Kidney epithelial cell (primary cell): ENCODE measurements around the gene PTPRA. TPM values are rescaled to one million over a fixed set of nuclear protein-coding genes. Genes with fewer than 3 reads are reported as not detected.

ENCODE experiments used
- DNase-seq: peaks from one replicate; pipeline ENCODE4 v3.0.0-alpha.2; 2010; ENCODE audit warnings: low read depth
- H3K27me3 ChIP-seq: 2 replicates; pipeline ENCODE4 v1.6.0; 2011; ENCODE audit warnings: low read length; ENCODE audit not compliant: control insufficient read depth, insufficient read depth
- H3K36me3 ChIP-seq: 2 replicates; pipeline ENCODE4 v1.5.1; 2011; ENCODE audit warnings: low read length; ENCODE audit not compliant: control insufficient read depth, insufficient read depth
- H3K4me3 ChIP-seq: 2 replicates; pipeline ENCODE4 v1.5.1; 2011; ENCODE audit warnings: low read depth, mild to moderate bottlenecking, control low read depth, low read length
- CTCF ChIP-seq: IDR thresholded peaks from 2 replicates; pipeline ENCODE4 v1.5.1; 2011; ENCODE audit warnings: mild to moderate bottlenecking, moderate library complexity, low read length, control low read depth, inconsistent platforms; ENCODE audit not compliant: insufficient read depth, poor library complexity, severe bottlenecking
- total RNA-seq: library from RNA; depleted of rRNA; stranded (reverse); fragments of >200 nt; gene quantifications from 2 replicates; pipeline ENCODE4 v1.2.3, GENCODE V29; 2015

PTPRA gene
- total RNA-seq, 1 donor from 2014 or later: 48.6 TPM

- no peak for TF ChIP-seq CTCF
- no peak for DNase-seq
- Histone ChIP-seq H3K36me3 (no peaks in the 10 kb centered on the region), H3K4me3 (no peak overlapping the region), H3K27me3 (no peaks in the 10 kb centered on the region)
These were observed 26.6 kb upstream of the PTPRA start for GRCh38 chr20:2846698-2847097.

- Histone ChIP-seq H3K27me3 (no peaks in the 10 kb centered on the region), H3K36me3 (no peaks in the 10 kb centered on the region), H3K4me3 (no peak overlapping the region)
- no peak for DNase-seq
- TF ChIP-seq CTCF: no peak
These were observed 25.5 kb upstream of the PTPRA start for GRCh38 chr20:2847802-2848201.

GRCh38 chr20:2849529-2849928, 23.8 kb upstream of the PTPRA start:
- H3K4me3 ChIP-seq: no peak overlapping the region
- TF ChIP-seq CTCF: no peak
- no peaks in the 10 kb centered on the region for H3K36me3 ChIP-seq
- DNase-seq: no peak
- H3K27me3 ChIP-seq: no peaks in the 10 kb centered on the region

- Histone ChIP-seq H3K4me3 (no peak overlapping the region), H3K27me3 (no peaks in the 10 kb centered on the region), H3K36me3 (no peaks in the 10 kb centered on the region)
- no peak for DNase-seq
- TF ChIP-seq CTCF: no peak
These were observed 22.2 kb upstream of the PTPRA start for GRCh38 chr20:2851086-2851485.

GRCh38 chr20:2858591-2858990, 14.7 kb upstream of the PTPRA start:
- TF ChIP-seq CTCF: no peak
- DNase-seq: no peak
- Histone ChIP-seq H3K4me3 (no peak overlapping the region), H3K36me3 (no peaks in the 10 kb centered on the region), H3K27me3 (no peaks in the 10 kb centered on the region)

- no peaks in the 10 kb centered on the region for H3K27me3 ChIP-seq
- no peak for DNase-seq
- TF ChIP-seq CTCF: no peak
- H3K4me3 ChIP-seq: no peak overlapping the region
- H3K36me3 ChIP-seq: no peaks in the 10 kb centered on the region
These were observed 13.8 kb upstream of the PTPRA start for GRCh38 chr20:2859330-2860121.
